Epithelial cell of esophagus (primary cell): ENCODE measurements around the gene SETD1B.

Source experiments
- DNase-seq: peaks from one replicate; pipeline ENCODE4 v3.0.0; 2010; ENCODE audit warnings: low read depth
- H3K4me3 ChIP-seq: 2 replicates; pipeline ENCODE4 v1.5.1; 2011; ENCODE audit warnings: mild to moderate bottlenecking, low read length, control low read depth
- TF ChIP-seq, protein P1 (sequence below): IDR thresholded peaks from 2 replicates; pipeline ENCODE4 v1.5.1; 2011; ENCODE audit warnings: low read depth, mild to moderate bottlenecking, low read length, control low read depth, inconsistent platforms; ENCODE audit not compliant: insufficient read depth; ENCODE audit errors: missing control alignments

Gene SETD1B

DNA sequence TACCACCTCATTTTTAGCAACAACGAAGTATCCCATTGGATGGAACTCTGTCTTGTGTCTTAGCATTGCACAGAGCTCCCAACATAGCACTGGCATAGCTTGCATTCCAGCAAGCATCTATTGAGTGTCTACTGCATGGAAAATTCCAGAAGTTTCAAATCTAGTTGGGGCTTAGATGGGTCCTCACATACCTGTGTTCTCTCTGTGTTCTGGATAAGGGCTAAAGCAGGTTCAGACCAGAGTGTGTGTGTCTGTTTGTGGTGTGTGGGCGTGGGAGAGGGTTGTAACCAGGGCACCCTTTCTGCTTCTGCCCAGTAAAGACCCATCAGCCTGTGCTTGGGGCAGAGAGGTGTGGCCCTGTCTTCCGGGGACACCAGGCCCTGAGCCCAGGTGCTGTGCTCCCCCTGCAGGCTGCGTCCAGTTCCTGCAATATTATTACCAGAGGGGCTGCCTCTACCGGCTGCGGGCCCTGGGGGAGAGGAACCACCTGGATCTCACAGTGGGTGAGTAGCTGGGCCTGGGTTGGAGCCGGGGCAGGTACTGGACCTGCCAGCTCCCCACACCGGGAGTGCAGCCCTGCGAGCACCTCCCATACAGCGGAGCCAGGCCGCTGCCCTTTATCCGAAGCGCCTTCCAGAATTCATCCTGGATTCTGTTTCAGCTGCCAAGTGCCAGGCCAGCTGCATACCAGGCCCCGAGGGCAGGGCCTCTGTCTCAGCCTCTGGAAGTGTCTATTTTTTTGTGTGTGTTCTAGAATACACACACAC is 30.6 kb upstream of the SETD1B start:
- peak; percentile 78 for DNase-seq
- TF ChIP-seq, protein P1, sequence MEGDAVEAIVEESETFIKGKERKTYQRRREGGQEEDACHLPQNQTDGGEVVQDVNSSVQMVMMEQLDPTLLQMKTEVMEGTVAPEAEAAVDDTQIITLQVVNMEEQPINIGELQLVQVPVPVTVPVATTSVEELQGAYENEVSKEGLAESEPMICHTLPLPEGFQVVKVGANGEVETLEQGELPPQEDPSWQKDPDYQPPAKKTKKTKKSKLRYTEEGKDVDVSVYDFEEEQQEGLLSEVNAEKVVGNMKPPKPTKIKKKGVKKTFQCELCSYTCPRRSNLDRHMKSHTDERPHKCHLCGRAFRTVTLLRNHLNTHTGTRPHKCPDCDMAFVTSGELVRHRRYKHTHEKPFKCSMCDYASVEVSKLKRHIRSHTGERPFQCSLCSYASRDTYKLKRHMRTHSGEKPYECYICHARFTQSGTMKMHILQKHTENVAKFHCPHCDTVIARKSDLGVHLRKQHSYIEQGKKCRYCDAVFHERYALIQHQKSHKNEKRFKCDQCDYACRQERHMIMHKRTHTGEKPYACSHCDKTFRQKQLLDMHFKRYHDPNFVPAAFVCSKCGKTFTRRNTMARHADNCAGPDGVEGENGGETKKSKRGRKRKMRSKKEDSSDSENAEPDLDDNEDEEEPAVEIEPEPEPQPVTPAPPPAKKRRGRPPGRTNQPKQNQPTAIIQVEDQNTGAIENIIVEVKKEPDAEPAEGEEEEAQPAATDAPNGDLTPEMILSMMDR = peak; percentile 84
- no peak overlapping the region for H3K4me3 ChIP-seq

DNA sequence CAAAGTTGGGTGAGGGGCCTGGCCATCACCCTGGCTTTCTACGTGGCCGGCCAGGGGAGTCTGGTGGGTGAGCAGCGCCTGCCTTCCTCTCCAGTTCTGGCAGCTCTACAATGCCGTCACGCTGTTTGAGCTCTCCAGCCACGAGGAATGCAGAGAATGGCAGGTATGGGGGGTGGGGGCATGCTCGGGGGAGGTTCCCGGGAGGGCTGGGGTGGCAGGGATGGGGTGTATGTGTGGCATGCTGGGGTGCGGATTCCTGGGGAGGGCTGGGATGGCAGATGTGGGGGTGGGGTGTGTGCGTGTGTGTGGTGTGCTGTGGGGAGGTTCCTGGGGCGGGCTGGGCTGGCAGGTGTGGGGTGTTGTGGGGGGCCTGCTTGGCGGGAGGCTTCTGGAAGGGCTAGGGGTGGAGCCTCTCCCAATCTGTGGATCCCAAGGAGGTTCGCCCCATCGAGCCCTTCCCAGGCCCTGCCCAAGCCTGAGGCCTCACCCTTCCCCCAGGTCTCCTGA is 28.8 kb upstream of the SETD1B start:
- TF ChIP-seq, protein P1 = no peak
- no peak overlapping the region for H3K4me3 ChIP-seq
- no peak for DNase-seq

DNA sequence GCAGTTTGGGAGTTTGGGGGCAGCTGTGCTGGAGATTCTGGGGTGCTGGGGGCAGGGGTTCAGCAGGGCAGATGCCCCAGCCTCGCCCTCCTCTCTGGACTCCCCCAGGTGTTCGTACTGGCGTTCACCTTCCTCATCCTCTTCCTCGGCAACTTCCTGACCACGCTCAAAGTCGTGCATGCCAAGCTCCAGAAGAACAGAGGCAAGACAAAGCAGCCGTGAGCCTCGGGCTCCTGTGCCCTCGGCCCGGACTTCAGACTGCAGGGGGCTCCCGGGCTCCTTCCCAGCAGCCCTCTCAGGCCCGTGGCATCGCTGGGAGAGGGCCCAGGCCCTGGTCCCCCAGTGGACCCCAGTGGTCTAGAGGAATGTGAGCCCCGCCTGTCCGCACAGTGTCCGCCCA is 28.3 kb upstream of the SETD1B start:
- no peak overlapping the region for H3K4me3 ChIP-seq
- TF ChIP-seq, protein P1 = no peak
- DNase-seq = no peak

DNA sequence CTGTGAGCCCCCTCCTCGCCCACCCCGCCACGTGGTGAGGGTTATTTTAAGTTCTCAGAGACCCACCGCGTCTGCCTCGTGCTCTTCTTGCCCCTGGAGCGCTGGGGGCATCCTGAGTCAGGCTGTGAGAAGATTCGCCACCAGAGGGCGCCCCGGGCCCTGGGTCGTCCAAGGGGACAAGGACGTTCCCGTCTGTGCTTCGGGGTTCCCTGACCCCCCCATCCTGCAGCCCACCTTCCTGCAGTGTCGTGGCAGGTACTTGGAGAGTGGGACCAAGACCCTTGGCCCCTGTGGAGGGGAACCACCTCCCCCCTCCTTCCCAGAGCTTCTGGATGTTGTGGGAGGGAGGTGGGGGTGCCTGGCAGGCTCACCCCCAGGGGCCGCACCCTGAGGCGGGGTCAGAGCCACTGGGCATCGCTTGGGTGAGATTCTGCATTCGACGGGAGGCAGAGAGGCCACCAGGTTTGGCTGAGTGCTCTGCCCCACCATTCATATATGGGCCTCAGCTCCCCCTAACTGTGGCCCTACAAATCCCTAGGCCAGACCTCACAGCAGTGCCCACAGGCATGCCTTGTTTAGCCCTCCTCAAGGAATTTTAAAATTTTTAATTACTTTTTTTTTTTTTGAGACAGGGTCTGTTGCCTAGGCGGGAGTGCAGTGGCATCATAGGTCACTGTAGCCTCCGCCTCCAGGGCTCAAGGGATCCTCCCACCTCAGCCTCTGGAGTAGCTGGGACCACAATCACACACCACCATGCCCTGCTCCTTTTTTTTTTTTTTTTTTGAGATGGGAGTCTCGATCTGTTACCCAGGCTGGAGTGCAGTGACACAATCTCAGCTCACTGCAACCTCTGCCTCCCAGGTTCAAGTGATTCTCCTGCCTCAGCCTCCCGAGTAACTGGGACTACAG is 27.4 kb upstream of the SETD1B start:
- no peak overlapping the region for H3K4me3 ChIP-seq
- DNase-seq = peak; percentile 69
- TF ChIP-seq, protein P1 = peak; percentile 83

DNA sequence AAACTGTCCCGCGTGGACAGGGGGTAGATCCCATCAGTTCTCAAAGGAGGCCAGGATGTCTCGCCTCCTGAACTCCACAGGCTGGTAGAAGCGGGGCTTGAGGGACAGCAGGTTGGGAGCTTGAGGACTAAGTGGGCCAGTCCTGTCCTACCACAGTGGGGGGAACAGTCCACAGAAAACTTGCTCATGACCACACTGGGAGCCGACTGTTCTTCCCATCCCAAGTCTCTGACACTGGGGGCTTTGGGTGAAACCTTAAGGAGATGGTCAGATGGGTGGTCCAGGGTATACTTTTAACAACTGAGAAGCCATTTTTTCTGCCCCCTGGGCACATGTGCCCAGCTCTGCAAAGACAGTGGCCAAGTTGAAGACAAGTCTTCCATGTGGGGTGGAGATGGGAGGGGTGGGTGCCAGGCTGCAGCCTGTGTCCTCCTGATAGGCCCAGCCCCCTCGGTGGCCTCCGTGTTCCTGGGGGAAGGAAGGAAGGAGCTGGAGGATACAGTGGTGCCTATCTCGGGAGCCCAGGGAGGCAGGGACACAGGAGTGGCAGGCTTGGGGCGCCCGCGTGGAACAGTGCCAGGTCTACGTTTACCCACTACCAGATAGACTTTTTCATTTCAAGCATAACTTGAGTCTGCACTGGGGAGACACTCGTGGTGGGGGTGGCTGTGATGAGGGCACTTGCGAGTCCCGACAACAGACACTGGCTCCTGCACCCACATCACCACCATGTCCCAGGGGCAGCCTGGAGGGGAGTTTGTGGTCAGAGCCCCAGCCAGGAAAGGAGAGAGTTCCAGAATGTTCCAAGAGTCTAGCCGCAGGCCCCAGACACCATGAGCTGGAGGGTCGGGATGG is 25.0 kb upstream of the SETD1B start:
- DNase-seq = no peak
- TF ChIP-seq, protein P1 = no peak
- no peak overlapping the region for H3K4me3 ChIP-seq

DNA sequence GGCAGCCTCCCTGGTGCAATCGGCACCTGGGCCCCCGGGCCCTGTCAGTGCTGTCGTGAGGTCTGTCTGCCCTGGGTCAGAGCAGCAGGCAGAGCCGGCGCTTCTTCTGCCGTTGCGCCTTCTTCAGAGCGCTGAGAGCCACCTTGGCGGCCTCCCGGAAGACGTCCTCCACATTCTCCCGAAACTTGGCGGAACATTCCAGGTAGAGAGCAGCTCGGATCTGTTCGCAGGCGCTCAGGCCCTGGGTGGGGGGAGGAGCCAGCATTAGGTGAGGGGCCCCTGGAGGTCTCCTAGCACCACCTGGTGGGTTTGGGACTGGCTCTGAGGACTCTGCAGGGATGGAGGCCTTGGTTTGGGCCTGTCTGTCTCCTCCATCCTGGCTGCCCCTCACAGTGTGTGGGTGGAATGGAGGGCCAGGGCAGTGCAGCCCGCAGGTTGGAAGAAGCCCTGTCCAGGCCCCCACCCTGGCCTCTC is 24.4 kb upstream of the SETD1B start:
- TF ChIP-seq, protein P1 = no peak
- H3K4me3 ChIP-seq = no peak overlapping the region
- DNase-seq = no peak
